NB4 (cell line): ENCODE data around the gene MEIS1.

ENCODE experiments used
- MAX ChIP-seq: IDR thresholded peaks from 2 replicates; pipeline ENCODE4 v1.6.1; 2011; ENCODE audit warnings: low read depth, low read length
- MYC ChIP-seq: IDR thresholded peaks from 2 replicates; pipeline ENCODE4 v1.6.1; 2011; ENCODE audit warnings: low read depth, low read length
- POLR2A ChIP-seq: IDR thresholded peaks from 2 replicates; pipeline ENCODE4 v1.6.1; 2011; ENCODE audit warnings: mild to moderate bottlenecking; ENCODE audit not compliant: insufficient read length; ENCODE audit errors: extremely low read depth
- TF ChIP-seq, protein P1 (sequence below): IDR thresholded peaks from one replicate; pipeline ENCODE4 v1.5.1; 2012; ENCODE audit warnings: low read depth, low read length

- TF ChIP-seq, protein P1, sequence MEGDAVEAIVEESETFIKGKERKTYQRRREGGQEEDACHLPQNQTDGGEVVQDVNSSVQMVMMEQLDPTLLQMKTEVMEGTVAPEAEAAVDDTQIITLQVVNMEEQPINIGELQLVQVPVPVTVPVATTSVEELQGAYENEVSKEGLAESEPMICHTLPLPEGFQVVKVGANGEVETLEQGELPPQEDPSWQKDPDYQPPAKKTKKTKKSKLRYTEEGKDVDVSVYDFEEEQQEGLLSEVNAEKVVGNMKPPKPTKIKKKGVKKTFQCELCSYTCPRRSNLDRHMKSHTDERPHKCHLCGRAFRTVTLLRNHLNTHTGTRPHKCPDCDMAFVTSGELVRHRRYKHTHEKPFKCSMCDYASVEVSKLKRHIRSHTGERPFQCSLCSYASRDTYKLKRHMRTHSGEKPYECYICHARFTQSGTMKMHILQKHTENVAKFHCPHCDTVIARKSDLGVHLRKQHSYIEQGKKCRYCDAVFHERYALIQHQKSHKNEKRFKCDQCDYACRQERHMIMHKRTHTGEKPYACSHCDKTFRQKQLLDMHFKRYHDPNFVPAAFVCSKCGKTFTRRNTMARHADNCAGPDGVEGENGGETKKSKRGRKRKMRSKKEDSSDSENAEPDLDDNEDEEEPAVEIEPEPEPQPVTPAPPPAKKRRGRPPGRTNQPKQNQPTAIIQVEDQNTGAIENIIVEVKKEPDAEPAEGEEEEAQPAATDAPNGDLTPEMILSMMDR, result no peak
- no peak for TF ChIP-seq POLR2A
- no peak for TF ChIP-seq MAX
- TF ChIP-seq MYC, result no peak
These were observed 135.0 kb downstream of the MEIS1 start for GRCh38 chr2:66569974-66570373.
